Hematopoietic multipotent progenitor cell (in vitro differentiated cells): Measurements from ENCODE around the gene GOLGB1. TPM values are rescaled to one million over a fixed set of nuclear protein-coding genes. Genes with fewer than 3 reads are reported as not detected.

Source experiments
- DNase-seq, 3 donors: peaks; one replicate each; pipeline ENCODE4 v3.0.0-alpha.2; 2011 to 2015; ENCODE audit warnings: low read depth in 2 of 3, low spot score in 2 of 3
- small RNA-seq: library from RNA; depleted of rRNA; stranded (forward); fragments of <200 nt; gene quantifications from one replicate; pipeline ENCODE3, GENCODE V24; 2012
- total RNA-seq: library from RNA; depleted of rRNA; stranded (reverse); fragments of >200 nt; gene quantifications from one replicate; pipeline ENCODE4 v1.2.3, GENCODE V29; 2012

Gene GOLGB1
- total RNA-seq, 1 donor, result 8.6 TPM

GRCh38 chr3:121648219-121648958, 101.2 kb downstream of the GOLGB1 start:
- DNase-seq, result no peak

- no peak for DNase-seq
Observed at GRCh38 chr3:121645054-121645453, 104.5 kb downstream of the GOLGB1 start.

- no peak for DNase-seq
Observed at GRCh38 chr3:121642601-121643314, 106.8 kb downstream of the GOLGB1 start.

GRCh38 chr3:121641127-121641526, 108.4 kb downstream of the GOLGB1 start:
- no peak for DNase-seq

- DNase-seq, result no peak
Observed at GRCh38 chr3:121637922-121638321, 111.6 kb downstream of the GOLGB1 start.

GRCh38 chr3:121630355-121630754, 119.2 kb downstream of the GOLGB1 start:
- DNase-seq, result no peak

- DNase-seq, result no peak
Observed at GRCh38 chr3:121629601-121630000, 119.9 kb downstream of the GOLGB1 start.

GRCh38 chr3:121627622-121628021, 121.9 kb downstream of the GOLGB1 start:
- no peak for DNase-seq

- DNase-seq, result no peak
Observed at GRCh38 chr3:121627211-121627610, 122.3 kb downstream of the GOLGB1 start.

GRCh38 chr3:121626495-121626894, 123.0 kb downstream of the GOLGB1 start:
- DNase-seq, result no peak

- no peak for DNase-seq
Observed at GRCh38 chr3:121624147-121624899, 125.2 kb downstream of the GOLGB1 start.

- no peak for DNase-seq
Observed at GRCh38 chr3:121621491-121621890, 128.1 kb downstream of the GOLGB1 start.

- DNase-seq, result no peak
Observed at GRCh38 chr3:121619691-121620090, 129.8 kb downstream of the GOLGB1 start.

Small RNAs within 50 kb of the gene (small RNA-seq; reads per million reads assigned to genes)
- not detected for gene RNU4-62P

Other genes starting within 250 kb of the GOLGB1 start
- gene POLQ, start 203.8 kb downstream of the GOLGB1 start, total RNA-seq, result 1.1 TPM
- not detected for gene ARGFX, start 181.8 kb downstream of the GOLGB1 start, total RNA-seq
- gene FBXO40, start 156.4 kb downstream of the GOLGB1 start, total RNA-seq, result not detected
- 63.0 TPM for gene HCLS1, start 88.8 kb downstream of the GOLGB1 start, total RNA-seq
- gene IQCB1, start 85.3 kb upstream of the GOLGB1 start, total RNA-seq, result 22.6 TPM
- 24.5 TPM for gene EAF2, start 85.5 kb upstream of the GOLGB1 start, total RNA-seq
- 6.7 TPM for gene SLC15A2, start 144.7 kb upstream of the GOLGB1 start, total RNA-seq